ENCODE data around the gene LY86. TPM values are rescaled to one million over a fixed set of nuclear protein-coding genes. Genes with fewer than 3 reads are reported as not detected.
A peak's percentile ranks its signal among the peaks of the same experiment; 100 is the strongest.

The LY86 gene
- total and polyA plus RNA-seq, 2 donors (not counting 1 experiment from before 2014, with no cell fraction given), result 68.7 to 90.2 TPM

DNA sequence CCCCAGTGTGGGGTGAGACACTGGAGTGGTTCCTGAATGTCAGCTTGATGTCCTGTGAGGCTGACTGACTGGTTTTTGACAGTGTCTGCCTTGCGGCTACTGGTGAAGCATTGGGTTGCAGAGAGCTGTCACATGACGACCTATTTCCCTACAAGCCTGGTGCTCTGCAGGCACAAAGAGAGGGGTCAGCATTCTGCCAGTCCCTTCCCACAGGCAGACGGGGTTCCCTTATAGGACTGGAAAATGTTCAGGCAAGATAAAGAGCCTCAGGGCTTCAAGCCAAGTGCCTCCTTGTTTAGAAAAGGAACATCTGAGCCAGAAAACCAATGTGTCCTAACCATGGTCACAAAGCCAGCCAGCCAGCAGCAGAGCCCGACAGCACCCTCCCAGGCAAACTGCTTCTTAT is 11.0 kb downstream of the LY86 start:
- Histone ChIP-seq H4K20me1 (ENCODE audit: control insufficient read depth, insufficient read depth, low read length, poor library complexity, severe bottlenecking) (peaks cover 42% of the 10 kb centered on the region), H3K4me1 (ENCODE audit: control insufficient read depth in 2 of 2, insufficient read depth in 2 of 2, low read length in 2 of 2) (peaks cover 44 to 51% of the 10 kb centered on the region in 2 donors), H3K27ac (ENCODE audit: low read length in 2 of 2) (no peak overlapping the region), H3K79me2 (ENCODE audit: control insufficient read depth, insufficient read depth, low read length) (peaks cover 99% of the 10 kb centered on the region), H3K4me3 (ENCODE audit: control extremely low read depth in 1 of 5, extremely low read depth in 1 of 5, insufficient read depth in 1 of 5, low read depth in 2 of 5, low read length in 4 of 5) (no peak overlapping the region), H3K9me3 (ENCODE audit: control extremely low read depth in 1 of 3, control insufficient read depth in 2 of 3, insufficient read depth in 1 of 3, low read length in 2 of 3) (peaks cover 2 to 4% (median 3%) of the 10 kb centered on the region in 3 donors), H3K27me3 (replicated peaks in 1 of 4; ENCODE audit: control extremely low read depth in 1 of 4, control insufficient read depth in 3 of 4, insufficient read depth in 4 of 4, low read length in 3 of 4) (no peaks in the 10 kb centered on the region), H3K4me2 (replicated peaks; ENCODE audit: low read depth, low read length, poor library complexity, severe bottlenecking) (no peak overlapping the region), H3K9ac (ENCODE audit: low read length) (no peak overlapping the region), H3K36me3 (replicated peaks in 1 of 2; ENCODE audit: control extremely low read depth in 1 of 2, control insufficient read depth in 1 of 2, extremely low read depth in 1 of 2, insufficient read depth in 2 of 2, low read length in 1 of 2) (peaks cover 2 to 64% of the 10 kb centered on the region in 2 experiments), H2AFZ (ENCODE audit: insufficient read depth, low read depth, low read length, poor library complexity, severe bottlenecking) (no peak overlapping the region)
- Mint-ChIP-seq H3K4me3 (no peak overlapping the region), H3K27ac (peak overlapping the region; percentile 61), H3K4me1 (peaks cover 66% of the 10 kb centered on the region), H3K27me3 (no peaks in the 10 kb centered on the region), H3K9me3 (ENCODE audit: insufficient read depth) (peaks cover 3% of the 10 kb centered on the region)
- ChIA-PET CTCF (interaction anchor here (1.2 to 1.4 kb wide), 3 partner anchors 10 to 43 kb away, joined by 3 to 4 read pairs (median 4); no protein-coding TSS in a partner anchor), POLR2A (no interaction called here)
- intact Hi-C loops (cut with micrococcal nuclease), result no loop called here
- TF ChIP-seq EZH2 (IDR thresholded peaks at IDR 0.05; ENCODE audit: borderline replicate concordance, insufficient read depth, low read depth, low read length, poor library complexity, severe bottlenecking), result no peak
- TF ChIP-seq, protein P1, sequence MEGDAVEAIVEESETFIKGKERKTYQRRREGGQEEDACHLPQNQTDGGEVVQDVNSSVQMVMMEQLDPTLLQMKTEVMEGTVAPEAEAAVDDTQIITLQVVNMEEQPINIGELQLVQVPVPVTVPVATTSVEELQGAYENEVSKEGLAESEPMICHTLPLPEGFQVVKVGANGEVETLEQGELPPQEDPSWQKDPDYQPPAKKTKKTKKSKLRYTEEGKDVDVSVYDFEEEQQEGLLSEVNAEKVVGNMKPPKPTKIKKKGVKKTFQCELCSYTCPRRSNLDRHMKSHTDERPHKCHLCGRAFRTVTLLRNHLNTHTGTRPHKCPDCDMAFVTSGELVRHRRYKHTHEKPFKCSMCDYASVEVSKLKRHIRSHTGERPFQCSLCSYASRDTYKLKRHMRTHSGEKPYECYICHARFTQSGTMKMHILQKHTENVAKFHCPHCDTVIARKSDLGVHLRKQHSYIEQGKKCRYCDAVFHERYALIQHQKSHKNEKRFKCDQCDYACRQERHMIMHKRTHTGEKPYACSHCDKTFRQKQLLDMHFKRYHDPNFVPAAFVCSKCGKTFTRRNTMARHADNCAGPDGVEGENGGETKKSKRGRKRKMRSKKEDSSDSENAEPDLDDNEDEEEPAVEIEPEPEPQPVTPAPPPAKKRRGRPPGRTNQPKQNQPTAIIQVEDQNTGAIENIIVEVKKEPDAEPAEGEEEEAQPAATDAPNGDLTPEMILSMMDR (IDR thresholded peaks at IDR 0.05), result no peak
- no peak for ATAC-seq (ENCODE audit: low read depth)
- WGBS (ENCODE audit: insufficient coverage), result 77% methylated on average over 4 of the region's 4 CpGs
- no peak for DNase-seq

- Histone ChIP-seq H3K4me1 (ENCODE audit: control insufficient read depth in 2 of 2, insufficient read depth in 2 of 2, low read length in 2 of 2) (peaks cover 30 to 37% of the 10 kb centered on the region in 2 donors), H3K9ac (ENCODE audit: low read length) (no peak overlapping the region), H3K4me2 (replicated peaks; ENCODE audit: low read depth, low read length, poor library complexity, severe bottlenecking) (no peak overlapping the region), H3K79me2 (ENCODE audit: control insufficient read depth, insufficient read depth, low read length) (peaks cover 99% of the 10 kb centered on the region), H3K27ac (ENCODE audit: low read length in 2 of 2) (no peak overlapping the region), H4K20me1 (ENCODE audit: control insufficient read depth, insufficient read depth, low read length, poor library complexity, severe bottlenecking) (peaks cover 36% of the 10 kb centered on the region), H2AFZ (ENCODE audit: insufficient read depth, low read depth, low read length, poor library complexity, severe bottlenecking) (no peak overlapping the region), H3K9me3 (ENCODE audit: control extremely low read depth in 1 of 3, control insufficient read depth in 2 of 3, insufficient read depth in 1 of 3, low read length in 2 of 3) (peaks cover 6 to 9% (median 8%) of the 10 kb centered on the region in 3 donors), H3K4me3 (ENCODE audit: control extremely low read depth in 1 of 5, extremely low read depth in 1 of 5, insufficient read depth in 1 of 5, low read depth in 2 of 5, low read length in 4 of 5) (no peak overlapping the region), H3K27me3 (replicated peaks in 1 of 4; ENCODE audit: control extremely low read depth in 1 of 4, control insufficient read depth in 3 of 4, insufficient read depth in 4 of 4, low read length in 3 of 4) (no peaks in the 10 kb centered on the region), H3K36me3 (replicated peaks in 1 of 2; ENCODE audit: control extremely low read depth in 1 of 2, control insufficient read depth in 1 of 2, extremely low read depth in 1 of 2, insufficient read depth in 2 of 2, low read length in 1 of 2) (peaks cover 2 to 67% of the 10 kb centered on the region in 2 experiments)
- intact Hi-C loops (cut with micrococcal nuclease), result no loop called here
- Mint-ChIP-seq H3K27me3 (no peaks in the 10 kb centered on the region), H3K27ac (peak overlapping the region; percentile 74), H3K4me1 (peaks cover 65% of the 10 kb centered on the region), H3K9me3 (ENCODE audit: insufficient read depth) (peaks cover 3% of the 10 kb centered on the region), H3K4me3 (no peak overlapping the region)
- CTCF ChIA-PET, result interaction anchor here (1.2 to 1.4 kb wide), 2 partner anchors 10 to 40 kb away, joined by 3 to 4 read pairs; no protein-coding TSS in a partner anchor
- DNase-seq (no peak), ATAC-seq (ENCODE audit: low read depth) (no peak)
- no peak for TF ChIP-seq EZH2 (IDR thresholded peaks at IDR 0.05; ENCODE audit: borderline replicate concordance, insufficient read depth, low read depth, low read length, poor library complexity, severe bottlenecking)
- TF ChIP-seq, protein P1 (IDR thresholded peaks at IDR 0.05), result no peak
- POLR2A ChIA-PET, result interaction anchor here (1.2 kb wide), 1 partner anchor 10 kb away, joined by 6 read pairs; no protein-coding TSS in a partner anchor
- WGBS (ENCODE audit: insufficient coverage), result 80% methylated on average over 1 of the region's 4 CpGs
Observed at GRCh38 chr6:6600875-6601274, 12.4 kb downstream of the LY86 start.

All from B cell (primary cell).